Muscle of arm (tissue), 14 donors: Measurements from ENCODE around the gene TRAPPC14. TPM values are rescaled to one million over a fixed set of nuclear protein-coding genes. Genes with fewer than 3 reads are reported as not detected.
"Not testable (repeated sequence)": the region's sequence is repeated elsewhere in the genome, so short reads cannot be mapped to it uniquely, and the experiment has no call there.

Experiments
- DNase-seq: peaks from one replicate; pipeline ENCODE4 v3.0.0-alpha.2; 2013
- long read RNA-seq, 11 donors: transcript quantifications; one replicate each; lab custom pipeline, GENCODE V29; 2026
- polyA plus RNA-seq, 12 donors: library from polyadenylated mRNA; unstranded; fragments of 120-200 nt; gene quantifications; one replicate each; pipeline ENCODE4 v1.2.1, GENCODE V29; 2013; ENCODE audit not compliant: insufficient read length in 12 of 12

Gene TRAPPC14, protein sequence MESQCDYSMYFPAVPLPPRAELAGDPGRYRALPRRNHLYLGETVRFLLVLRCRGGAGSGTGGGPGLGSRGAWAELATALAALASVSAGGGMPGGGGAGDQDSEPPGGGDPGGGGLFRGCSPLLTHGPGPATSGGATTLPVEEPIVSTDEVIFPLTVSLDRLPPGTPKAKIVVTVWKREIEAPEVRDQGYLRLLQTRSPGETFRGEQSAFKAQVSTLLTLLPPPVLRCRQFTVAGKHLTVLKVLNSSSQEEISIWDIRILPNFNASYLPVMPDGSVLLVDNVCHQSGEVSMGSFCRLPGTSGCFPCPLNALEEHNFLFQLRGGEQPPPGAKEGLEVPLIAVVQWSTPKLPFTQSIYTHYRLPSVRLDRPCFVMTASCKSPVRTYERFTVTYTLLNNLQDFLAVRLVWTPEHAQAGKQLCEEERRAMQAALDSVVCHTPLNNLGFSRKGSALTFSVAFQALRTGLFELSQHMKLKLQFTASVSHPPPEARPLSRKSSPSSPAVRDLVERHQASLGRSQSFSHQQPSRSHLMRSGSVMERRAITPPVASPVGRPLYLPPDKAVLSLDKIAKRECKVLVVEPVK
- 10 to 100 TPM in 5 of 12 donors, 1 to 10 TPM in 6, not detected in 1; 7.1 to 20.3 (median 9.6) TPM for polyA plus RNA-seq
- long read RNA-seq, donor 1, partial matches to known transcripts: 0 of 3 reads
- long read RNA-seq, donor 1, other reads (novel, unspliced or antisense): 0 of 3 reads
- long read RNA-seq, donor 2: 0 reads
- long read RNA-seq, donor 3, partial matches to known transcripts: 0 of 2 reads
- long read RNA-seq, donor 3, other reads (novel, unspliced or antisense): 0 of 2 reads
- long read RNA-seq, donor 4, partial matches to known transcripts: 0 of 2 reads
- long read RNA-seq, donor 4, other reads (novel, unspliced or antisense): 0 of 2 reads
- long read RNA-seq, donor 5, partial matches to known transcripts: 0 of 1 reads
- long read RNA-seq, donor 5, other reads (novel, unspliced or antisense): 0 of 1 reads
- long read RNA-seq, donor 6: 0 reads
- long read RNA-seq, donor 7: 0 reads
- long read RNA-seq, donor 8, transcript C7orf43-201 (11 exons, 2,520 nt): major isoform, 5 of 5 reads
- long read RNA-seq, donor 8, partial matches to known transcripts: 0 of 5 reads
- long read RNA-seq, donor 8, other reads (novel, unspliced or antisense): 0 of 5 reads
- long read RNA-seq, donor 9, partial matches to known transcripts: 0 of 1 reads
- long read RNA-seq, donor 9, other reads (novel, unspliced or antisense): 0 of 1 reads
- long read RNA-seq, donor 10, partial matches to known transcripts: 0 of 1 reads
- long read RNA-seq, donor 10, other reads (novel, unspliced or antisense): 0 of 1 reads
- long read RNA-seq, donor 11, partial matches to known transcripts: 0 of 2 reads
- long read RNA-seq, donor 11, other reads (novel, unspliced or antisense): 0 of 2 reads

DNA sequence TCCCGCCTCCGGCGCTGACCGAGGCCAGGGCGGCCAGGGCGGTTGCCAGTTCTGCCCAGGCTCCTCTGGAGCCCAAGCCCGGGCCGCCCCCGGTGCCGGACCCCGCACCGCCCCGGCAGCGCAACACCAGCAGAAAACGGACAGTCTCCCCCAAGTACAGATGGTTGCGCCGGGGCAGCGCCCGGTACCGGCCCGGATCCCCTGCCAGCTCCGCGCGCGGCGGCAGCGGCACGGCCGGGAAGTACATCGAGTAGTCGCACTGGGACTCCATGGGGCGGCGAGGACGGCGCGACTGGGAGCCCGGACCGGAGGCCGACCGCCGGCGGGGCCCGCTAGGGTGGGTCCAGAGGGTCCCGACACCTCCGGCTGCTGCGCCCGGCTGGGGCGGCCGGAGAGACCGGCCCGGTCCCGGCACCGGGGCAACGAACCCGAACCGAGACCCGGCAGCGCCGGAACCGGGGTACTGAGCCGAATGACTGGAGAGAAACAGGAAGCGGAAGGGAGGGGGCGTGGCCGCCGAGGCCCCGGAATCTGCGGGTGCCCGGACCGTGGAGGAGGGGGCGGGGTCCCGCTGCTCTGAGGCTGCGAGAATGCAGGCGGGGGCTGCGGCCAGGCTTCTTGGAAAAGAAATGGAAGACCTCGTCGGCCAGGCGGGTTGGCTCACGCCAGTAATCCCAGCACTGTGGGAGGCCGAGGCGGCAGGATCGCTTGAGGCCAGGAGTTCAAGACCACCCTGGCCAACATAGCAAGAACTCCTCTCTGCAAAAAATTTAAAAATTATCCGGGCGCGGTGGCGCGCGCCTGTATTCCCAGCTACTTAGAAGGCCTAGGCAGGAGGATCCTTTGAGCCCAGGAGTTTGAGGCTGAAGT, at the start of gene TRAPPC14:
Gene TRAPPC14, minus strand, starts transcription at position 495 of the 870 bp plus-strand sequence. Its CDS starts 224 bp downstream, at position 271.
- peak; percentile 90 for DNase-seq

DNA sequence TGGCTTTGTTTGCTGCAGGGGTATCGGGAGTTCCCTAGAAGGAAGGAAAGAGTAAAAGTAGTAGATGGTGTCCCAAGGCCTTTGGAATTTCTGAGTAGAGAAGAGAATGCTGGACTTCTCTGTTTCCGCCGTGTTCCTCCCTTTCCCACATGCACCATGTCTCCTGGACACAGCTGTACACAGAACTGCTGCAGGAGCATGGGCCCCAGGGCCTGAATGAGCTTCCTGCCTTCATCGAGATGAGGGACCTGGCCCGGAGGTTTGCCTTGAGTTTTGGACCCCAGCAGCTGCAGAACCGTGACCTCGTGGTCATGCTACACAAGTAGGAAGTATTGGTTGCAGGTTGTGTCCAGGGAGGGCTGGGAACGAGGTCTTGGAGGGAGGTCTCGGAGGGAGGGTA, 45.9 kb upstream of the TRAPPC14 start:
- no peak for DNase-seq

DNA sequence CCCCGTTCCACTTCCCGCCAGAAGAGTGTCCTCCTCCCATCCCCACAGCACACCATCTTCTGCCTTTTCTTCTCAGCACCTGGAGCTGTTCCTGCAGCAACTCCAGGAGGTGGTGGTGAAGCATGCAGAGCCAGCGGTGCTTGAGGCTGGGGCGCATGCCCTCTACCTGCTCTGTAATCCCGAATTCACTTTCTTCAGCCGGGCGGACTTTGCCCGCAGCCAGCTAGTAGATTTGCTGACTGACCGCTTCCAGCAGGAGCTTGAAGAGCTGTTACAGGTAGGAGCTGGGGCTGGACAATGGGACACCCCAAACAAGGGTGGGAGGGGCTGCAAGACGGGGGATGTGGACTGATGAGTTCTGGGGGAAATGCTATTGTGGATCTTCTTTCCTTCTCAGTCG, 42.2 kb upstream of the TRAPPC14 start:
- DNase-seq: no peak

DNA sequence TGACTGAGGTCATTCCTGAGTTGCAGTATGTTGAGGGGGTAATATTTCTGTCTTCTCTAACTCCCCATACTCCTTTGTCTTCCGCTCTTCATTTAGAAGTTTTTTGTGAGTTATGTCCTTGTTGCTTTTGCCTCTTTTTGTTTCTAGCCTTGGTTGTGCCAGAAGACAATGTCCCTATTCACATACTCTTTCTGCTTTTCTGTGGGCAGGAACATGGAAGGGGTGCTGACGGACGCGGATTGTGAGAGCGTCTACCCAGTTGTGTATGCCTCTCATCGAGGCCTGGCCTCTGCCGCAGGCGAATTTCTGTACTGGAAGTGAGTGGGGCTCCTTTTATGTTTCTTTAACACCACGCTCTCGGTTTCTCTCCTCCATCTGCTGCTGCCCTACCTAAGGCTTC, 39.7 kb upstream of the TRAPPC14 start:
- DNase-seq: no peak

DNA sequence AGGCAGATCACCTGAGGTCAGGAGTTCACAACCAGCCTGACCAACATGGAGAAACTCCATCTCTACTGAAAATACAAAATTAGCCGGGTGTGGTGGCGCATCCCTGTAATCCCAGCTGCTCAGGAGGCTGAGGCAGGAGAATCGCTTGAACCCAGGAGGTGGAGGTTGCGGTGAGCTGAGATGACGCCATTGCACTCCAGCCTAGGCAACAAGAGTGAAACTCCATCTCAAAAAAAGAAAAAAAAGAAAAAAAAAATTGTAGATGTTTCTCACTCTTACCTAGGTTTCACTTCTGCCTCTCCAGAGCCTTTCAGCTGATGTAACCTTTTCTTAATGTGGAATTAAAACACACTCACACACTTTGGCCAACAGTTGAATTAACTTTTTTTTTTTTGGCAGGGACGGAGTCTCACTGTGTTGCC, 37.4 kb upstream of the TRAPPC14 start:
- not testable (repeated sequence) for DNase-seq

DNA sequence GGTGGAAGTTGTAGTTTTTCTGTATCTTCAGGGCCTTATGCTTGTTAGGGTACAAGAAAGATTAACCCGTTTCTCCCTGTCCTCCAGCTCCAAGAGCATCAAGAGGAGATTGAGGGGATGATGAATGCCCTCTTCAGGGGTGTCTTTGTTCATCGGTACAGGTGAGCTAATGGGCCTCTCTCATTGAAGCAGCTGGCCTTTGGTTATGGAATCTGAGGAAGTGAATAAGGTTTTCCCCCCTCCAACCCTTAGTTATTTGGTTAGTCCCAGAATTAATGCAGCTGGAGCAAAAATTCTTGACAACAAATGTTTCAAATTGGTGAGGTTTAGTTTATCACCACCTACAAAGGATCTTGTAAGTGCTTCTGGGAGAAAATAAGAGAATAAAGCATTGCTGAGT, 36.7 kb upstream of the TRAPPC14 start:
- DNase-seq: no peak

DNA sequence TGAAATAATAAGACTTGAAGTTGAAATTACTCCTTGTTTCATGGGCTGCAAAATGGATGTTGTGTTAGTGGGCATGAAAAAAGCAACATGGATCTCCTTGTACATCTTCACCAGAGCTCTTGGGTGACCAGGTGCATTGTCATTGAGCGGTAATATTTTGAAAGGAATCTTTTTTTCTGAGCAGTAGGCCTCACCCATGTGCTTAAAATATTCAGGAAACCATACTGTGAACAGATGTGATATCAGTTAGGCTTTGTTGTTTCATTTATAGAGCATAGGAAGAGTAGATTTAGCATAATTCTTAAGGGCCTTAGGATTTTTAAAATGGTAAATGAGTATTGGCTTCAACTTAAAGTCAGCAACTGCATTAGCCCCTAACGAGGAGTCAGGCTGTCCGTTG, 34.4 kb upstream of the TRAPPC14 start:
- DNase-seq: no peak

DNA sequence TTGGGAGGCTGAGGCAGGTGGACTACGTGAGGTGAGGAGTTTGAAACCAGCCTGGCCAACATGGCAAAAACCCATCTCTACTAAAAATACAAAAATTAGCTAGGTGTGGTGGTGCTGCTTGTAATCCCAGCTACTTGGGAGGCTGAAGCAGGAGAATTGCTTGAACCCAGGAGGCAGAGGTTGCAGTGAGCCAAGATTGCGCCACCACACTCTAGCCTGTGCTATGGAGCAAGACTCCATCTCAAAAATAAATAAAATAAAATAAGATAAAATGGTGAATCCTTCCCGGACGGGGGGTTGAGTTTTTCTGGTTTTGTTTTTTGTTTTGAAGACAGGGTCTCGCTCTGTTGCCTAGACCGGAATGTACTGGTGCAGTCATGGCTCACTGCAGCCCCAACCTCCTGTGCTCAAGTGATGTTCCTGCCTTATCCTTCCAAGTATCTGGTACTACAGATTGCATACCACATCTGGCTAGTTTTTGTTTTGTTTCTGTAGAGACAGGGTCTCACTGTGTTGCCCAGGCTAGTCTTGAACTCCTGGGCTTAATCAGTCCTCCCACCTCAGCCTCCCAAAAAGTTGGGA, 33.8 kb upstream of the TRAPPC14 start:
- DNase-seq: not testable (repeated sequence)

DNA sequence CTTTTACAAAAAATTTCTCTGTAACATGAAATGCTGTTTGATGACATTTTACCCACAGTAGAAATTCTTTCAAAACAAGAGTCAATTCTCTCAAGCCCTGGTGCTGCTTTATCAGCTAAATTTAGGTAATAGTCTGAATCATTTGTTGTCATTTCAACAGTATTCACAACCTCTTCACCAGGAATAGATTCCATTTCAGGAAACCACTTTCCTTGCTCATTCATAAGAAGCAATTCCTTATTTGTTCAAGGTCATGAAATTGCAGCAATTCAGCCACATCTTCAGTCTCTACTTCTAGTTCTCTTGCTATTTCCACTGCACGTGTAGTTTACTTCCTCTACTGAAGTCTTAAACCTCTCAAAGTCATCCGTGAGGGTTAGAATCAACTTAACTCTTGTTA, 33.3 kb upstream of the TRAPPC14 start:
- DNase-seq: no peak

DNA sequence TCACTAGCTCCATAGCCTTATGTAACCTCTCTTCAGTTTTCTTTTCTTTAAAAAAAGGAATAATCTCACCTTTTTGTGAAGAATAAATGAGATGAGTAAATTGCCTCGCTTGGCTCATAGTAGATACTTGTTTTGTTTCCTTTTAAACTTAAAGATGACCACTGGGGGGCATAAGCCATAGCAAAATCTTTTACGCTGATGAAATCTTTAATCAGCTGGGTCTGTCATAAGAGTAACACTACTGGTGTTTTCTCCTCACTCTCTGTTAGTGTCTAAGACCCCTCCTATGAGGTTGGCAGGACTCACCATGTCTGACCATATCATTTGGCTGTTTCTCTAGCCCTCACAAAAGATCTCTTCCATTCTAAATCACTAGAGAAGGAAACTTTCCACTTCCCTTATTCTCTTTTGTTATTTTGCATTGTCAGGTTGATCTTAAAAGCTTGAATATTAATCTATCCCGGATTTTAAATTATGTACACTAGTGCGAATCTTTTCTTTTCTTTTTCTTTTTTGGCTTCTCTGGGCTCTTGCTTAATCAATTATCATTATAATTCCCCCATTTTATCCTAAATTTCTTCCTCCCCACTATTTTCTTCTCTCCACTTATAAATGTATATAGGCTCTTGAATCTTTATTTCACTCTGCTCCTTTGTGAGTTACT, 31.7 kb upstream of the TRAPPC14 start:
- peak; percentile 50 for DNase-seq

DNA sequence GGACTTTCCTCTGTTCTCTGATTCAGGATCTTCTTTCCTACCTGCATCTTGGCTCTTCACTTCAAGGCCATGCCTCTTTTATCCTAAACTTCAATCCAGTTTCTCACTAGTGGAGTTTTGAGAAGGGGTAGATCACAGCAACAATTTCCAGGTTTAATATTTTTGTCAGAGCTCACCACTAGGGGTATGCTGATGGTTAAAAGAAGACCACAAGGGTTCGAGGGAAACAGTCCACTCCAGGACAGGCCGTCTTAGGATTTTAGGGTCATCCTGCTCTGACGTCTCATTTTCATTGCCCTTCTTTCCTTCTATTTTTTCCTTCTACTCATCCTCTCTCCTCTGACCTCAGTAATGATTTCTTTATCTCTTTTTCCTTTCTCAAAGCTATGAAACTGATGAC, 30.5 kb upstream of the TRAPPC14 start:
- no peak for DNase-seq

DNA sequence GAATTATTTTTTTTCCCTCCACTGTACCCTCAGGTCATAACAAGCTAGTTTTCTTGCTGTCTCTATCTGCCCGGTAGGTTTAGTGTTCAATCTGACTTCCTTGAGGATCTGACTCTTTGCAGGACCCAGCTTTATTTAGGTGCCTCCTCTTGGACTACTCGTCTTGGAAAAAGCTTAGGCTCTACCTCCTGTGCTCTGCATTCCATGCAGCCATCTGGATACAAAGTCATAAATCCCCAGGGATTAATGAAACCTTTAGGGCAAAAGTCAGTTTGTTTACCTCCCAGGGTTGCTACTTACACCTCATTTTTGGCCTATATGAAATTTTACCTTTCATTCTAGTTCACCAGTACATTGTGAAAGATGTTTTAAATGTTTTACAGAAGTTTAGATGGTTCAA, 27.2 kb upstream of the TRAPPC14 start:
- DNase-seq: no peak

DNA sequence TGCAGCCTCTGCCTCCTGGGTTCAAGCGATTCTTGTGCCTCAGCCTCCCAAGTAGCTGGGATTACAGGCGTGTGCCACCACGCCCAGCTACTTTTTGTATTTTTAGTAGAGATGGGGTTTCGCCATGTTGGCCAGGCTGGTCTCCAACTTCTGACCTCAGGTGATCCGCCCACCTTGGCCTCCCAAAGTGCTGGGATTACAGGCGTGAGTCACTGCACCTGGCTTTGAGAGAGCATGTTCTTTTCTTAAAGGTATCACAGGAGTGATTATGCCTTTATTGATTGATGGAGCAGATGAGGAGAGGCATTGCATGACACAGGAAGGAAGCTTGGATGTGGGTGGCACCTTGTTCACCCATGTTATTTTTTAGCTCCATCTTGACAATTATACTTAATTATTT, 24.6 kb upstream of the TRAPPC14 start:
- DNase-seq: not testable (repeated sequence)

DNA sequence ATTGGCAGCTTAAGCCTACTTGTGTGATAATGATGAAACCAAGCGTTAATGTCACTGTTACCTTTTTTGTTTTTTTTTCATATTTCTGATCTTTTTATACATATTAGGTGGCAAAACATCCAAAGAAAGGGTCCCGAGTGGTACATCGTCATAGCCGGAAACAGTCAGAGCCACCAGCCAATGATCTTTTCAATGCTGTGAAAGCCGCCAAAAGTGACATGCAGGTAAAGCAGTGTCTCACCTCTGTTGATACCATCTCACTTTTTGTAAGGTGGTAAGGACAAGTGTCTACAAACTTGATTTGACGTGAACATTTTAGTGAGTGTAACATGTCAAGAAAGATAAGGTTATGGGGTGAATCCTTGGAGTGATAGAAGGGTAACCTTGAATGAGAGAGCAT, 24.1 kb upstream of the TRAPPC14 start:
- DNase-seq: not testable (repeated sequence)

DNA sequence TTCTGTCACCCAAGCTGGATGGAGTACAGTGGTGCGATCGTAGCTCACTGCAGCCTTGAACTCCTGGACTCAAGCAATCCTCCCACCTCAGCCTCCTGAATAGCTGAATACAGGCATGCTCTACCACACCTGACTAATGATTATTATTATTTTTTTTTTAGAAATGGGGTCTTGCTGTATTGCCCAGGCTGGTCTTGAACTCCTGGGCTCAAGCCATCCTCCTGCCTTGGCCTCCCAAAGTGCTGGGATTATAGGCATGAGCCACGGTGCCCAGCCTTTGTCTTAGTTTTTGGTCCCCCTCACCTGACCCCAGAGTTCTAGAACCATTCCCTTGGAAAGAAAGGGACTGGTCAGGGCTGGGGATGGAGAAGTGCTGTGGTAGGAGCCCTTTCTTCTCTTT, 21.6 kb upstream of the TRAPPC14 start:
- not testable (repeated sequence) for DNase-seq

DNA sequence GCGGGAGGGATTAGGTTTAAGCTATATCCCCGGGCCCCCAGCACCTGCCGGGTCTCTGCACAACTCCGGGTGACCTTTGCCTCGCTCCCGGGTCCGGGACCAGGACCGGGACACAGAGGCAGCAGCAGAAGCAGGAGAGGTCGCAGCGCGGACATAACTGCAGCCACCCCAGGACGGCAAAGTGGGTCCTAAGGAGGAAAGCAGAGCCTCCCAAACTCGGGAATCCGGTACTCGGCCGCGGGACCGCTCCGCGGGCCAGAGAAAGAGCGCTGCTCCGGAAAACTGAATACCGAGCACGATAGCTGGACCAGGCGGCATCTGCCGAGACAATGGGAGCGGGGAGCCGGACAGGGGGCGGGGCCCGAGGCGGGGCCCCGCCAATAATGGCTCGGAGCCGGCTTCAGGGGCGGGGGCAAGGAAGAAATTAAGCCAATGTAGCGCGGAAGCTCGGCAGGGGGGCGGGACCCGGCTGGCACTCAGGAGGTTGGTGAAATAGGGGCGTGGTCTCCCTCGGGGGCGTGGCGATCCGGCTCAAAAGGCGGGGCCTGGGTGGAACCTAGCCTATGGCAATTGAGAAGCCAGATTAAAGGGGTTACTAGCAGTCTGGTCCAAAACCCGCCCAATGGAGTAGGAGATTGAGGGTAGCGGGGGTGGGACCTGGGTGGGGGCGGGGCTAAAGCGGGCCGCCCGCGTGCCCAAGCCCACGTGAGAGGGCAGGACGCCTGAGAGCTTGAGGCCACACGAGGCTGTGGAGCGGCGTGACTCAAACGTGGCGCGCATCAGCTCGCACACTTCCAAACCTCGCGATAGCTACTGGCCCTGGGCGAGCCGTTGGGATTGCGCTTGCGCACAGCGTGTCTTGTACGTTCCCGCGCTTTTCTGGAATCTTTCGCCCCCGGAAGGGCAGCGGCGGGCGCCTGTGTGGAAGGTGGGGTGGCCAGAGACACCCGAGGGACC, 18.8 kb upstream of the TRAPPC14 start, which contains the start of the genes GPC2 and STAG3:
Gene GPC2, minus strand, starts transcription at position 337 of the 957 bp plus-strand sequence. Its CDS starts 182 bp downstream, at position 155.
Gene STAG3, plus strand, starts transcription at position 874 of the 957 bp plus-strand sequence. CDS start 2,639 bp downstream, outside the sequence.
- peak; percentile 94 for DNase-seq

DNA sequence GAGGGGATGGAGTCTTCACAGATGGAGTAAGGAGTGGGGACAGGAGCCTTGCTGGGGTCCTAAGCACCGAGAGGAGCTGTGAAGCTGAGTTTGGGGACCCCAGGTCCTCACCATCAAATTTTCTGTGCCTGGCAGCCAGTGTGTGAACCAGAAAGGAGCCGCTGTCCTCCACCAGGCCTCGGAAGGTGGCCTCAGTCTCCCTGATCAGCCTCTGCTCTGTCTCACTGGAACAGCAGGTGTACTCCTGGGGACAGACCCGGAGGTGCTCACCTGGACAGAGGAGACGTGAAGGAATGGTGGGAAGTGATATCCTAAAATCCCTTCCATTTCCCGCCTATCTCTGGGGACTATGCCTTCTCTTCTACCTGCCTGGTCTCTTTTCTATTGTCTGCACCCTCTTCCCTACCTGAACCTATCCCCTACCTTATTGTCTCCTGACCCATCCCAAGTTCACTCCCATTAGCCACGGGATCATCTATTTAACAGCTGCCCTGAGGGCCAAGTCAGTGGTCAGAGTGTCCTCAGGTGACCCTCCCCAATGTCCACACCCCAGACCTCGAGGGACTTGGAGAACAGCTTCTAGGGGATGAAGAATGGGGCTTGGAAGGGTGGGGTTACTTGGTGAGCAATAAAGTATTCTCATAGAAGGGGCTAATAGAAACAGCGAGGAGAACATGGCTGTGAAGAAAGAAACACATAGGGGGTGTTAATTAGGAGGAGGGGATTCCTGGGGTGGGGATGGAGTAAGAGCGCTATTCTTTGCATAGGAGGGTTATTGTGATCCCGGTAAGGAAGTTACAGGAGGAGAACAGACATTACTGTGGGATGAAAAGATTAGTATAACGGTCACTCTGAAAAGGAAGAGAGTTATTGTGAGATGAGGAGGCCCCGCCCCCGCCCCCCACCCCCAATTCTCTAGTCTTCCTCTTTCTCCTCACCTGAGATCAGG, 17.8 kb upstream of the TRAPPC14 start:
- no peak for DNase-seq
